Stimulated activated CD4-positive, alpha-beta T cell treated with anti-CD3 and anti-CD28 coated beads, Interleukin-4, amount 100 ng/mL, for 24 hours (primary cell): ENCODE results near the gene ZNF775.

ENCODE experiments used
- DNase-seq: peaks from one replicate; pipeline ENCODE4 v3.0.0-alpha.2; 2020

ZNF775 gene

GRCh38 chr7:150415161-150416153, 36.3 kb downstream of the ZNF775 start:
- DNase-seq = no peak

DNA sequence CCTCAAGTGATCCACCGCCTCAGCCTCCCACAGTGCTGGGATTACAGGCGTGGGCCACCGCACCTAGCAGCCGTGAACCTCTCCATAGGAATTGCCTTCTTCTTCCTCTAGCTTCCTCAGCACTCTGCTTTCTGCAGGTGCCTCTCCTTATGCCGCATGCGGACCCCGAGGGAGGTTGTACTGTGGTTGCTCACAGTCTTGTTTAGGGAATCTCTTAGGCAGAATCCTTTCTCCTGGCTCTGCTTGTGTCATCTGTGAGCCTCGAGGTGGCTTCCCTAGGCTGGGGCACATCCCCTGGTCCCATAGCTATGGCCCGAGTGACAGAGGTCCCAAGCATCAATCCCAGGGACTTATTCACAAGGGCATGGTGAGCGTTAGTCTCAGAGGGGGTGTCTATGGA, 38.1 kb downstream of the ZNF775 start:
- DNase-seq = no peak

DNA sequence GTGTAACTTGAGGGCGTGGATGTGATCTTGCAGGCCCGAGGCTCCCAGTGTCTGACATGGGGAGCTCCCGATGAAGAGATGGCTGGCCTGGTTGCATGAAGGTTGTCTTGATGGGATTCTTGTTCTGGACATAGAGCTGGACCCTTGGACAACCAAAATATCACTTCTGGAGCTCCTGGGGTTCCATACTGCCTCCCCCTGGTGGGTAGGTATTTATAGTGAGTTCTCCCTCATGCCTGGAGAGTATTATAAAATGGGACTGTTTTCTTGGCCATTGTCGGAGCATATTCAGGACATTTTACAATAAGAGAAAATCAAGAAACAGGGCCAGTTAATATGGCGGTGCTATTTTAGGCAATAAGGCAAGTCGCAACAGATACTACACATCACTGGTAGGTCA, 38.7 kb downstream of the ZNF775 start:
- no peak for DNase-seq

GRCh38 chr7:150420242-150420641, 41.1 kb downstream of the ZNF775 start:
- DNase-seq = no peak

DNA sequence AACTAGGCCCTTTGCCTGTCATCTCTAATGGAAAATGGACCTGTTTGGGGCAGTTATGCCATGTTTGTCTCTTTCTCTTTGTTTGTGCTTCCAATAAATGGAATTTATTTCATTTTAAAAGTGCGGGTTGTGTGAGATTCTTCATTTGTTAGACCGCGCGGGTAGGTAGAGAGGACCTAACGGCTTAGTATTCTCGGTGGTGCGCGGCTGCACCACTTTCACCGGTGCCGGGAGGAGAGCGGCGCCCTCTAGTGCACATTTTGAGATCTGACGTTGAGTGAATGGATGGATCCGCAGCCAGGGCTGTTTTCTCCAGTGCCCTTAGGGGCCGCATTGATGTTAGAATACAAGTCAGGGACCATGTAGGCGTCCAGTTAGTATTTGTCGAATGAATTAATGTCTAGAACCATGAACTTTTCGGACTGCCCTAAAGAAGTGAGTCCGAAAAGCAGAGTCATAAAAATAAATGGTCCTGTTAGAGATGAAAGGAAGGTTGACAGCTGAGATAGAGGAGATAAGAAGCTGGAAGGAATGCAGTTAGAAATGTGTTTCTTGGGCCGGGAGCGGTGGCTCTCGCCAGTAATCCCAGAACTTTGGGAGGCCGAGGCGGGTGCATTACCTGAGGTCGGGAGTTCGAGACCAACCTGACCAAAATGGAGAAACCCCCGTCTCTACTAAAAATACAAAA, 42.0 kb downstream of the ZNF775 start:
- peak; percentile 90 for DNase-seq

- DNase-seq = no peak
Measured at GRCh38 chr7:150421831-150422230, 42.7 kb downstream of the ZNF775 start.

DNA sequence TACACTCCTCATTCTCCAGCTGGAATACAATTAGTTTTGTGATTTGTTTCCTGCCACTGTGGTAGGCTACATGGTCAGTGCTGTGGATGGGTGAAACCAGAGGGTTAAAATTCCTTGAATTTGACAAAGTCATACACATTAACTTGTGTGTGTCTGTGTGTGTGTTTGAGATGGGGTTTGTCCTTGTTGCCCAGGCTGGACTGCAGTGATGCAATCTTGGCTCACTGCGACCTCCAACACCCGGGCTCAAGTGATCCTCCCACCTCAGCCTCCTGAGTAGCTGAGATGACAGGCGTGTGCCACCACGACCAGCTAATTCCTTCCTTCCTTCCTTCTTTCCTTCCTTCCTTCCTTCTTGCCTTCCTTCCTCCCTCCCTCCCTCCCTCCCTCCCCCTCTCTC, 46.5 kb downstream of the ZNF775 start:
- no peak for DNase-seq

DNA sequence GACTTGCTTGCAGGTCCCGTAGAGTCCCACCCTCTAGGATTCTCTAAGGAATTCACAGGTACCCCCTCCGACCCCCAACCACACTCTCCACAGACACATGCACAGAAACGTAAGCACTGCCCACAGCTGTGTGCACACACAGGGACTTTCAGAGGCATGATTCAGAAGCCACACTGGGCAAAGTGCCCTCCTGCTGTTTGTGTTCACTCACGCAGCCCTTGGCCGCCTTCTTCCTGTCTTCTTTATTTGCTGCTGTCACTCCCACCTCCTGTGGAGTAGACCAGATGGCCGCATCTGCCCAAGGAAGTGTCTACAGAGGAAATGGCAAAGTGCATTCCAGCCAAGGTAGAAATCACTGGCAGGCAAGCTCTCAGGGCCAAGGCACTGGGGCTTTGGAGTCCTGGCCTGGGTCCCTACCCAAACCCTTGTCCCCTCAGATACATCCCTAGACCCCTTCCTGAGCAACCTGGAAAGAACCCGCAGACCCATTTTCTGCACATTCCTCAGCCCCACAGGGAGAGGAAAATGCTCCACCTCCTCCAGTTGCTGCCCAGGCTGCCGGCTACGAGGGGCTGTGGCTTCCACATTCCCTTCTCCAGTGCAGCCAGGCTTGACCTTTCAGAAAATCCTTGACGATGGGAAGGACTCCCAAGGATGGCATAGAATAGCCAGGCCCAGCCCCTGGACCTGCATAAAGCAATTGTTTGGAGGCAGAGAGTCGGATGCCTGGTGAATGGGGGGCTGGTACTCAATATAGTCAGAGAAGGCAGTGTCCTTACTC, 49.7 kb downstream of the ZNF775 start:
- no peak for DNase-seq

GRCh38 chr7:150429699-150430098, 50.6 kb downstream of the ZNF775 start:
- DNase-seq = no peak

GRCh38 chr7:150430465-150431085, 51.4 kb downstream of the ZNF775 start:
- no peak for DNase-seq

DNA sequence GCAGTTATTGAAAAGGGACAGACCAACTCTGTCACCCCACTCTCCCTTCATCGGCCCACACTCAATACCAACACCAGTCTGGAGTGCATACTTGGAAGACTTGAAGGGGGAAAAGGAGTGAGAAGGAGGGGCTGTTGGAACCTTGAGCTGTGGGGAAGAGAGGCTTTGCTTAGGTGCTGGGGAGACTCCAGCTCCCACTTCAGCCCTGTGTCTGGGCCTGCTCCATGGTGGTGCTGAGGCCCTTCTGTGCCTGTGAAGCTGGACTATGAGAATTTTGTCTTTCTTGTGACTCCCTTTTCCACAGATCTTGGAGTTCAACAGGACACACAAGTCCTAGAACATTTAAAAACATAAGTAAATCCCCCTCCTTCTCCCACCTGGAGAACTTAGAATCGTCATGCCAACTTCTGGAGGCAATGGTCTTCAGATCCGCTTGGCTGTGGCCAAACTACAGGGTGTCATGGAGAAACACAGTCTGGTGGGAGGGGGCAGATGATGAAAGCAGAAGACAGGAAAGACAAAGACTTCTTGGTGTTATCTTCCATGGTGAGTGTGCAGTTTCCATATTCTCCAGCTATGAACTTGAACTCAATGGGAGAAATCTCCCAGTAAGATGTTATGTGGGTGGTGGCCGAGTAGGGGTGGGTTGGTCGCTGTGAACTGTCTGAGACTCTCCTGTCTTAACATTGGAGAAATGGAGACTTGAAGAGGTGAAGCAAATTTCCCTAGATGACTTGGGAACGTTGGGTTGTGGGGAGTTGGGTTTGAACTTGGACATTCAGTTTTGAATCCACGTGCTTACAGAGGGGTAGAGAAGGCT, 52.9 kb downstream of the ZNF775 start:
- DNase-seq = no peak

- no peak for DNase-seq
Measured at GRCh38 chr7:150432915-150433892, 54.1 kb downstream of the ZNF775 start.

GRCh38 chr7:150434240-150434639, 55.1 kb downstream of the ZNF775 start:
- DNase-seq = no peak

DNA sequence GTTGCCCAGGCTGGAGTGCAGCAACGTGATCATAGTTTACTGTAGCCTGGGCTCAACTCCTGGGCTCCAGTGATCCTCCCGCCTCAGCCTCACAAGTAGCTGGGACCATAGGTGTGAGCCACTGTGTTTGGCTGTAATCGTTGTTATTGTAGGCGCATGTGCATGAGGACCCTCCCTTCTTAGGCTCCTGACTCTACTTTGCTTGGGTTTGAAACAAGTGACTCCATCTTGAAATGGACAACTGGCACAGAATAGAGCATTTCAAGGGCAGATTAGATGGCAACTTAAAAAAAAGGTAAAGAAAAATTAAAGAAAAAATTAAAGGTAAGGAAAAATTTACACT, 55.9 kb downstream of the ZNF775 start:
- DNase-seq = no peak

- no peak for DNase-seq
Measured at GRCh38 chr7:150435390-150436073, 56.4 kb downstream of the ZNF775 start.

GRCh38 chr7:150439967-150440366, 60.8 kb downstream of the ZNF775 start:
- no peak for DNase-seq

DNA sequence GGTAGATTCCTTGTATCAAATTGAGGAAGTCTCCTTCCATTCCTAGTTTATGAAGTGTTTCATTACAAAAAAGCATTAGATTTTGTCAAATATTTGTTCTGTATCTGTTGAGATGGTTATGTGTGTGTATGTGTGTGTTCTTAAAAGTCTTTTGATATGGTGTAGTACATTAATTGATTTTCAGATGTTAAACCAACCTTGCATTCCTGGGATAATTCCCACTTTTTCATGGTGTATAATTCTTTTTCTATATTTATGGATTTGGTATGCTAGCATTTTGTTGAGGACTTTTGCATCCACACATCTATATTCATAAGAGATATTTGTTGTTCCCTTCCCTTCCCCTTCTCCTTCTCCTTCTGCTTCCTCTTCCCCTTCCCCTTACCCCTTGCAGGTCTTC, 62.4 kb downstream of the ZNF775 start:
- DNase-seq = no peak

DNA sequence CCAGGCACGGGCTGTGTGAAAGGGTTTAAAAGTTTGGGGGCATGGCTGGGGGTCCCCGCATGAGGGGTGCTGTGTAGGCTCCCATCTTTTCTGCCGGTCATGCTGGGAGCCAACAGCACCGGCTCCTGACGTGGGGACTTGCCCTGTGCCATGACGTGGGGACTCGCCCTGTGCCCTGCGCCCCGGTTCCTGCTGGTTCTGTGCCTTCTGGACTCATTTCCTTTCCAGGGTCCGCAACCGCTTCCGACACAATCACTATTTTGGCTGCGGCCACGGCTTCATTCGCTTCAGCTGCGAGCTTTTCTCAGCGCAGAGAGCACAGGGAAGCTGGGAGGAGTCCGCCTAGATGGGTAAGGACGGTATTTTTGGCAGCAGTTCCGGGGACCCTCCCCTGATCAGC, 63.7 kb downstream of the ZNF775 start:
- no peak for DNase-seq

- DNase-seq = no peak
Measured at GRCh38 chr7:150443793-150444540, 64.8 kb downstream of the ZNF775 start.
